GM18511 (cell line): ENCODE results near the gene ALKBH5.

Experiments used
- ATAC-seq: cut with Tn5 transposase; IDR thresholded peaks from one replicate; pipeline ENCODE4 v1.9.1; 2021; ENCODE audit warnings: mild to moderate bottlenecking, moderate library complexity; ENCODE audit not compliant: unreplicated experiment

ALKBH5 gene

GRCh38 chr17:18257268-18257981, 73.8 kb downstream of the ALKBH5 start:
- ATAC-seq = peak; percentile 21

GRCh38 chr17:18257982-18258355, 74.3 kb downstream of the ALKBH5 start:
- peak; percentile 36 for ATAC-seq

- ATAC-seq = peak; percentile 27
These were observed 74.9 kb downstream of the ALKBH5 start, which contains the start of gene FLII for GRCh38 chr17:18258356-18259038. Gene FLII (minus strand): TSS chr17:18258738. CDS start chr17:18258690, 48 bp downstream.
